ENCODE data around the gene TUFM.

DNA sequence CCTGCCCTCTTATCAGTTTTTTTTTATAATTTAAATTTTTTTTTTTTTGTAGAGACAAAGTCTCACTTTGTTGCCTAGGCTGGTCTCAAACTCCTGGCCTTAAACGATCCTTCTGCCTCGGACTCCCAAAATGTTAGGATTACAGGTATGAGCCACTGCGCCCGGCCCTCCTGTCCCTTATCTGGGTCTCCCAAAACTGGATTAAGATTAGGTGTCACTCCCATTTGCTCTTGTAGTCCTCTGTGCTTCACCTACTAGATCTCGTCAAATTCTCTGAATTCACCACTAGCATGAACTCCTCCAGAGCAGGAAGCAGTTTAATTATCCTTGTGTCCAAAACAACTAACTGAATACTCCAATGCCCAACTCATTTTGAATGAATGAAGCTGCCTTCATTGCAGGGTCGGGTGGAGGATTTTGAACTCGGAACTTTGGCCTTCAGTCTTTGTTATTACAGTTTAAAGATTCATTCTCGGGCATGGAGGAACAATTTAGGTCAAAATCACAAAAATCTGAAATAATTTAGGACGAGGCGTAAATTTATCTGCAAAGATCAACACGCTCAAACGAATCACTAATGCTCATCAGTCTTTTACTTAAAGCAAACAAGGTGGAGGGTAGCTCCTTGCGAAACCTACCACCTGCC is 24.2 kb downstream of the TUFM start:
- TF ChIP-seq, protein P1, sequence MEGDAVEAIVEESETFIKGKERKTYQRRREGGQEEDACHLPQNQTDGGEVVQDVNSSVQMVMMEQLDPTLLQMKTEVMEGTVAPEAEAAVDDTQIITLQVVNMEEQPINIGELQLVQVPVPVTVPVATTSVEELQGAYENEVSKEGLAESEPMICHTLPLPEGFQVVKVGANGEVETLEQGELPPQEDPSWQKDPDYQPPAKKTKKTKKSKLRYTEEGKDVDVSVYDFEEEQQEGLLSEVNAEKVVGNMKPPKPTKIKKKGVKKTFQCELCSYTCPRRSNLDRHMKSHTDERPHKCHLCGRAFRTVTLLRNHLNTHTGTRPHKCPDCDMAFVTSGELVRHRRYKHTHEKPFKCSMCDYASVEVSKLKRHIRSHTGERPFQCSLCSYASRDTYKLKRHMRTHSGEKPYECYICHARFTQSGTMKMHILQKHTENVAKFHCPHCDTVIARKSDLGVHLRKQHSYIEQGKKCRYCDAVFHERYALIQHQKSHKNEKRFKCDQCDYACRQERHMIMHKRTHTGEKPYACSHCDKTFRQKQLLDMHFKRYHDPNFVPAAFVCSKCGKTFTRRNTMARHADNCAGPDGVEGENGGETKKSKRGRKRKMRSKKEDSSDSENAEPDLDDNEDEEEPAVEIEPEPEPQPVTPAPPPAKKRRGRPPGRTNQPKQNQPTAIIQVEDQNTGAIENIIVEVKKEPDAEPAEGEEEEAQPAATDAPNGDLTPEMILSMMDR (conservative IDR thresholded peaks at IDR 0.05 in 1 of 2, IDR thresholded peaks at IDR 0.05 in 1 of 2; ENCODE audit: extremely low read depth in 1 of 2, insufficient read depth in 1 of 2, low read depth in 1 of 2, low read length in 2 of 2) = no peak
- no peak for TF ChIP-seq EZH2 (IDR thresholded peaks at IDR 0.05; ENCODE audit: borderline replicate concordance, low read length)
